Hepatocyte (in vitro differentiated cells): ENCODE data around the gene RPUSD4. TPM values are rescaled to one million over a fixed set of nuclear protein-coding genes. Genes with fewer than 3 reads are reported as not detected.

Experiments used
- DNase-seq: peaks from one replicate; pipeline ENCODE4 v3.0.0-alpha.2; 2016; ENCODE audit warnings: low spot score
- H2AFZ ChIP-seq: fragments of 200-600 bp; sonication (generic); 2 replicates; pipeline ENCODE4 v1.6.0; 2016; ENCODE audit warnings: antibody characterized with exemption, mild to moderate bottlenecking
- H3K27ac ChIP-seq: fragments of 200-600 bp; sonication (generic); 2 replicates; pipeline ENCODE4 v1.5.1; 2016; ENCODE audit warnings: mild to moderate bottlenecking
- H3K27me3 ChIP-seq: fragments of 200-600 bp; sonication (generic); 2 replicates; pipeline ENCODE4 v1.6.1; 2016
- H3K36me3 ChIP-seq: fragments of 200-600 bp; sonication (generic); replicated peaks from 2 replicates; pipeline ENCODE4 v1.5.1; 2016; ENCODE audit warnings: low read depth; ENCODE audit not compliant: insufficient read depth
- H3K4me1 ChIP-seq: fragments of 200-600 bp; sonication (generic); 2 replicates; pipeline ENCODE4 v1.5.1; 2016; ENCODE audit warnings: mild to moderate bottlenecking, moderate library complexity; ENCODE audit not compliant: insufficient read depth
- H3K4me2 ChIP-seq: fragments of 200-600 bp; sonication (generic); 2 replicates; pipeline ENCODE4 v1.6.0; 2016
- H3K4me3 ChIP-seq: fragments of 200-600 bp; sonication (generic); 2 replicates; pipeline ENCODE4 v1.5.1; 2016; ENCODE audit warnings: mild to moderate bottlenecking
- H3K79me2 ChIP-seq: fragments of 200-600 bp; sonication (generic); 2 replicates; pipeline ENCODE4 v1.6.0; 2017; ENCODE audit warnings: mild to moderate bottlenecking
- H3K9me2 ChIP-seq: fragments of 200-600 bp; sonication (generic); replicated peaks from 2 replicates; pipeline ENCODE4 v1.6.0; 2017; ENCODE audit warnings: mild to moderate bottlenecking; ENCODE audit not compliant: insufficient read depth
- H3K9me3 ChIP-seq: fragments of 200-600 bp; sonication (generic); 2 replicates; pipeline ENCODE4 v1.5.1; 2016; ENCODE audit warnings: low read depth, mild to moderate bottlenecking
- H4K20me1 ChIP-seq: fragments of 200-600 bp; sonication (generic); 2 replicates; pipeline ENCODE4 v1.6.0; 2016; ENCODE audit warnings: mild to moderate bottlenecking; ENCODE audit not compliant: insufficient read depth, poor library complexity, severe bottlenecking
- EZH2 ChIP-seq: fragments of 200-600 bp; sonication (generic); IDR thresholded peaks from 2 replicates; pipeline ENCODE4 v1.6.1; 2016; ENCODE audit warnings: antibody characterized with exemption, mild to moderate bottlenecking, borderline replicate concordance
- EZH2phosphoT487 ChIP-seq: fragments of 200-600 bp; sonication (generic); IDR thresholded peaks from one replicate; pipeline ENCODE4 v1.6.1; 2018; ENCODE audit warnings: antibody characterized with exemption, mild to moderate bottlenecking, low read depth, moderate library complexity; ENCODE audit not compliant: unreplicated experiment, severe bottlenecking
- WGBS: methylation state at CpG from one replicate; pipeline ENCODE4 v1.1.6; 2016; ENCODE audit warnings: low lambda C conversion rate; ENCODE audit errors: missing lambda C conversion rate; 5-methylcytosine and 5-hydroxymethylcytosine counted together
- polyA plus RNA-seq: library from polyadenylated mRNA; unstranded; fragments of >200 nt; fragmentation: Nextera tagmentation; extraction: Ambion mirVana; gene quantifications from 2 replicates; pipeline ENCODE4 v1.2.1, GENCODE V29; 2016
- total RNA-seq: library from RNA; depleted of rRNA; stranded (reverse); fragments of >200 nt; gene quantifications from 2 replicates; pipeline ENCODE4 v1.2.3, GENCODE V29; 2014
- TF ChIP-seq, protein P1 (sequence below): fragments of 200-600 bp; sonication (generic); IDR thresholded peaks from 2 replicates; pipeline ENCODE4 v1.5.1; 2016; ENCODE audit warnings: antibody characterized with exemption, mild to moderate bottlenecking; ENCODE audit not compliant: poor library complexity

Gene RPUSD4
- total and polyA plus RNA-seq, 2 experiments from 2014 or later, result 16.5 to 26.4 TPM

DNA sequence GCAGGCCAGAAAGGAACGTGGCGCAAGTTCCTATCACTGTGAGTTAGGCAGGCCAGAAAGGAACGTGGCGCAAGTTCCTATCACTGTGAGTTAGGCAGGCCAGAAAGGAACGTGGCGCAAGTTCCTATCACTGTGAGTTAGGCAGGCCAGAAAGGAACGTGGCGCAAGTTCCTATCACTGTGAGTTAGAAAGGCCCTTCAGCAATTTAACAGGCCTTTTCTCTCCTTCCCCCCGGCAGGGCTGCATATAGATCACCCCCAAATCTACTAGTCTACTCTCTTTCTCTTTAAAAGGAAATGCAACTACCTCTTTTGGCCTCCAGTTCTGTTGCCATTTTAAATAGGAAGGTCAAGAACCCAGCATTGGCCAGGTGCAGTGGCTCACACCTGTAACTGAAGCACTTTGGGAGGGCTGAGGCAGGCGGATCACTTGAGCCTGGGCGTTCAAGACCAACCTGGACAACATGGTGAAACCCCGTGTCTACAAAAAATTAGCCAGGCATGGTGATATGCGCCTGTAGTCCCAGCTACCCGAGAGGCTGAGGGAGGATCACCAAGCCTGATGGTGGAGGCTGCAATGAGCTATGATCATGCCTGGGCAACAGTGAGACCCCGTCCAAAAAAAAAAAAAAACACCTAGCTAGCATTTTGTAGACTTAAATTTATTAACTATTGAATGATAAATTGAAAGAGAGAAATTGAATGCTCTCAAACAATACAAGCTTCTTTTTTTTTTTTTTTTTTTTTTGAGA is 15.1 kb upstream of the RPUSD4 start:
- Histone ChIP-seq H3K36me3 (no peaks in the 10 kb centered on the region), H3K79me2 (peaks cover 67% of the 10 kb centered on the region), H3K4me3 (no peak overlapping the region), H3K27me3 (no peaks in the 10 kb centered on the region), H3K4me2 (no peak overlapping the region), H3K27ac (no peak overlapping the region), H3K9me2 (no peaks in the 10 kb centered on the region), H2AFZ (no peak overlapping the region), H3K9me3 (no peaks in the 10 kb centered on the region), H4K20me1 (peaks cover 9% of the 10 kb centered on the region), H3K4me1 (no peaks in the 10 kb centered on the region)
- WGBS, result 95% methylated on average over 11 of the region's 15 CpGs
- DNase-seq, result no peak
- TF ChIP-seq EZH2 (no peak), EZH2phosphoT487 (no peak)
- TF ChIP-seq, protein P1, sequence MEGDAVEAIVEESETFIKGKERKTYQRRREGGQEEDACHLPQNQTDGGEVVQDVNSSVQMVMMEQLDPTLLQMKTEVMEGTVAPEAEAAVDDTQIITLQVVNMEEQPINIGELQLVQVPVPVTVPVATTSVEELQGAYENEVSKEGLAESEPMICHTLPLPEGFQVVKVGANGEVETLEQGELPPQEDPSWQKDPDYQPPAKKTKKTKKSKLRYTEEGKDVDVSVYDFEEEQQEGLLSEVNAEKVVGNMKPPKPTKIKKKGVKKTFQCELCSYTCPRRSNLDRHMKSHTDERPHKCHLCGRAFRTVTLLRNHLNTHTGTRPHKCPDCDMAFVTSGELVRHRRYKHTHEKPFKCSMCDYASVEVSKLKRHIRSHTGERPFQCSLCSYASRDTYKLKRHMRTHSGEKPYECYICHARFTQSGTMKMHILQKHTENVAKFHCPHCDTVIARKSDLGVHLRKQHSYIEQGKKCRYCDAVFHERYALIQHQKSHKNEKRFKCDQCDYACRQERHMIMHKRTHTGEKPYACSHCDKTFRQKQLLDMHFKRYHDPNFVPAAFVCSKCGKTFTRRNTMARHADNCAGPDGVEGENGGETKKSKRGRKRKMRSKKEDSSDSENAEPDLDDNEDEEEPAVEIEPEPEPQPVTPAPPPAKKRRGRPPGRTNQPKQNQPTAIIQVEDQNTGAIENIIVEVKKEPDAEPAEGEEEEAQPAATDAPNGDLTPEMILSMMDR, result no peak

DNA sequence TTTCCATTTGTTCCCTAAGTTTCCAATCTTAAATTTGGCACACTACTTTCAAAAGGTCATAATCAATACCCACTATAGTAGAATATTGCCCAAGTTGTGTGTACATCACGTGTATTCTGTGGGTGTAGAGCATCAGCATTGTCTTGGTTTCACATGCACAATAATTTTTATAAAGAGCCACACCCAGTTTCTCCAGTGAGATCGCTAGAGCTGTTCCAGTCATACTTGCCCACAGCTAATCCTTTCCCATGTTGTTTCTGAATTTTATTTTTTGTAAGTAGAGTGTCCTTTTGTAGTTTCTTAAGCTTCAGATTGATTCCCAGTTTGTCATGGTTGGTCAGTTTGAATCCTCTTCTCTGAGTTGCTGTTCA is 13.8 kb upstream of the RPUSD4 start:
- H3K9me3 ChIP-seq, result no peaks in the 10 kb centered on the region
- H3K36me3 ChIP-seq, result no peaks in the 10 kb centered on the region
- H3K27ac ChIP-seq, result no peak overlapping the region
- H2AFZ ChIP-seq, result no peak overlapping the region
- H3K4me2 ChIP-seq, result no peak overlapping the region
- peaks cover 9% of the 10 kb centered on the region for H4K20me1 ChIP-seq
- H3K9me2 ChIP-seq, result no peaks in the 10 kb centered on the region
- WGBS, result 99% methylated on average over 2 of the region's 2 CpGs
- no peaks in the 10 kb centered on the region for H3K27me3 ChIP-seq
- TF ChIP-seq, protein P1, result no peak
- TF ChIP-seq EZH2phosphoT487 (no peak), EZH2 (no peak)
- DNase-seq, result no peak
- H3K4me3 ChIP-seq, result no peak overlapping the region
- no peaks in the 10 kb centered on the region for H3K4me1 ChIP-seq
- peaks cover 79% of the 10 kb centered on the region for H3K79me2 ChIP-seq

DNA sequence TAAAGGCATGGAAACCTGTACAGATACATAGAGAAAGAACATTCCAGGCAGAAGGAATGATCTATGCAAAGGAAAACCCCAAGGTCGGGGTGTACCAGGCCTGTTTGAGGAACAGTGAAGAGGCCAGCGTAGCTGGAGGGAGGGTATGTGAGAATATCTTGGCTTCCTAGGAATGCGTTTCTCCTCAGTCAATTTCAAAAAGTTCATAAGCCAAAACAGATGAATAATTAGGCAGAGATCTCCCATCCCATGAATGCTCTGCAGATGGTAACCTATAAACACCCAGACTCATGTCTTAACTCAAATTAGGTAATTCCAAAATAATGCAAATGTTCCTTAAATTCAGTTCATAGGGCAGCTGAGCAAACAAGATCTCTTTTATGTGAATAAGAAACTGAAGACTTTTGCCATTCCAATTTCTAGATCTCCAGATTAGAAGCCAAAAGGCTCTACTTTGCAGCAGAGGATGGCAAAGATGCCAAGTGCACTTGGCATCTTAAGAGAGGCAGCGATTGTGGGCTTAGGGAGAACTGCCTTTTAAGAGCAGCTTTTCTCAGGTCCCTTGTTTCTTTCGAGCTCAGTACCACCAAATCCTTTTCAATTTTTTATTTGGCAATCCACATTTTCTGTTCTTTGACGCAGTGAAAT is 13.3 kb upstream of the RPUSD4 start:
- WGBS, result 94% methylated on average over 6 of the region's 6 CpGs
- no peaks in the 10 kb centered on the region for H3K9me3 ChIP-seq
- H3K9me2 ChIP-seq, result no peaks in the 10 kb centered on the region
- peaks cover 84% of the 10 kb centered on the region for H3K79me2 ChIP-seq
- no peaks in the 10 kb centered on the region for H3K4me1 ChIP-seq
- TF ChIP-seq, protein P1, result no peak
- TF ChIP-seq EZH2 (no peak), EZH2phosphoT487 (no peak)
- H3K36me3 ChIP-seq, result no peaks in the 10 kb centered on the region
- no peak overlapping the region for H2AFZ ChIP-seq
- H3K27me3 ChIP-seq, result no peaks in the 10 kb centered on the region
- no peak overlapping the region for H3K4me2 ChIP-seq
- no peak overlapping the region for H3K27ac ChIP-seq
- H3K4me3 ChIP-seq, result no peak overlapping the region
- peaks cover 9% of the 10 kb centered on the region for H4K20me1 ChIP-seq
- no peak for DNase-seq
